ENCODE results near the gene ADRA2B.

DNA sequence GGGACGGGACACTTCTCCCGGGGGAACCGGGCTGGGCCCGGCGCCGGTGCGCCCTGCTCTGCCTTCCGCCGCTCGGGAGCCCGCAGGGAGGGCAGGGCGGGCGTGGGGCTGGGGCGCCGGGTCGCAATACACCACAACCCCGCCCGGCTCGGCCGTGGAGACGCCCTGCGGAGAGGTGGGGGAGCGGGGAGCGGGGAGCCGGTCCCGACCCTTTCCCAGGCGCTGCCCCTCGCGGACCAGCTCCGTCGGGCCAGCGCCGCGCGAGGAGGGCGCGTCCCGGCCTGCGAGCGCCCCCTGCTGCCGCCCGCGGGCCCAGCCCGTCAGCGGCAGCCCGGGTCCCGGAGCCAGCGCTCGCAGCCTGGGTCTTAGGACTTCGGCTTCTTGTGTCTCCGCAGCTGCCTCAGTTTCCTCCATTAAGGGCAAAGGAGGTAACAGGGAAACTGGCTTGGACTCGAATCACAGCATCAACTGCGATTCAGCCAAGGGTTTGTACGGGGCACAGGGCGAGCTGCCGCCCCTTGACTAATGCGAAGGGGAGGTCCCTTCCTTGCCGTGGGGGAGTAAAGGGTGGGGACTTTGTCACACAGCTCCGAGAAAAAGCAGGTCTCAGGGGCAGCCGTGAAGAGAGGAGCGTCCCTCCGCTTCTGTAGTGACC, 635 bp upstream of the ADRA2B start:
- TF ChIP-seq, protein P1, sequence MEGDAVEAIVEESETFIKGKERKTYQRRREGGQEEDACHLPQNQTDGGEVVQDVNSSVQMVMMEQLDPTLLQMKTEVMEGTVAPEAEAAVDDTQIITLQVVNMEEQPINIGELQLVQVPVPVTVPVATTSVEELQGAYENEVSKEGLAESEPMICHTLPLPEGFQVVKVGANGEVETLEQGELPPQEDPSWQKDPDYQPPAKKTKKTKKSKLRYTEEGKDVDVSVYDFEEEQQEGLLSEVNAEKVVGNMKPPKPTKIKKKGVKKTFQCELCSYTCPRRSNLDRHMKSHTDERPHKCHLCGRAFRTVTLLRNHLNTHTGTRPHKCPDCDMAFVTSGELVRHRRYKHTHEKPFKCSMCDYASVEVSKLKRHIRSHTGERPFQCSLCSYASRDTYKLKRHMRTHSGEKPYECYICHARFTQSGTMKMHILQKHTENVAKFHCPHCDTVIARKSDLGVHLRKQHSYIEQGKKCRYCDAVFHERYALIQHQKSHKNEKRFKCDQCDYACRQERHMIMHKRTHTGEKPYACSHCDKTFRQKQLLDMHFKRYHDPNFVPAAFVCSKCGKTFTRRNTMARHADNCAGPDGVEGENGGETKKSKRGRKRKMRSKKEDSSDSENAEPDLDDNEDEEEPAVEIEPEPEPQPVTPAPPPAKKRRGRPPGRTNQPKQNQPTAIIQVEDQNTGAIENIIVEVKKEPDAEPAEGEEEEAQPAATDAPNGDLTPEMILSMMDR (IDR thresholded peaks at IDR 0.05) = peak in 5 of 7 experiments; percentile 14 to 93 (median 69)
- no peak for TF ChIP-seq POLR2A (IDR thresholded peaks at IDR 0.05)
- no peak for TF ChIP-seq POLR2AphosphoS5 (IDR thresholded peaks at IDR 0.05)

Data from stomach (tissue), 4 donors.